Natural killer cell treated with Interleukin-12 subunit alpha and Interleukin-12 subunit beta and Interleukin-15 and Interleukin-18, amount 100 ng/mL, for 72 hours (primary cell): ENCODE results near the gene UCP2. TPM values are rescaled to one million over a fixed set of nuclear protein-coding genes. Genes with fewer than 3 reads are reported as not detected.

Experiments used
- ATAC-seq, 2 donors: fragments of 150-1000 bp; cut with Tn5 transposase in 1 of 2; sonication (Bioruptor Pico), chemical (Tn5 transposase) in 1 of 2; 2 replicates each; pipeline ENCODE4 v1.10.0; 2021
- DNase-seq: peaks from one replicate; pipeline ENCODE4 v3.0.0; 2022; ENCODE audit warnings: low spot score
- H3K27ac Mint-ChIP-seq, 2 donors: 1 replicate in 1 of 2; 2 replicates in 1 of 2; pipeline ENCODE4 v1.8.0; 2022; ENCODE audit warnings: mixed read lengths in 2 of 2, mild to moderate bottlenecking in 1 of 2, moderate library complexity in 1 of 2
- H3K27me3 Mint-ChIP-seq, 2 donors: 1 replicate in 1 of 2; 2 replicates in 1 of 2; pipeline ENCODE4 v1.8.0; 2022; ENCODE audit warnings: mixed read lengths in 2 of 2
- H3K36me3 Mint-ChIP-seq: one replicate; pipeline ENCODE4 v1.8.0; 2022; ENCODE audit warnings: mixed read lengths
- H3K4me1 Mint-ChIP-seq, 2 donors: 1 replicate in 1 of 2; 2 replicates in 1 of 2; pipeline ENCODE4 v1.8.0; 2022; ENCODE audit warnings: low read depth in 2 of 2, mixed read lengths in 2 of 2, mild to moderate bottlenecking in 1 of 2
- H3K4me3 Mint-ChIP-seq: one replicate; pipeline ENCODE4 v1.8.0; 2022; ENCODE audit warnings: mixed read lengths
- H3K9me3 Mint-ChIP-seq: 2 replicates; pipeline ENCODE4 v1.8.0; 2022; ENCODE audit warnings: mixed read lengths
- total RNA-seq, 2 donors: library from RNA; stranded (reverse); gene quantifications; one replicate each; pipeline ENCODE4 v1.2.3, GENCODE V29; 2022

UCP2 gene
- 100 to 1,000 TPM; 333 to 668 TPM for total RNA-seq

- DNase-seq, result peak; percentile 89
- Mint-ChIP-seq H3K27me3 (no peaks in the 10 kb centered on the region), H3K27ac (peak within 1 kb of the TSS; percentile 95 to 97), H3K4me3 (peak within 1 kb of the TSS; percentile 95), H3K36me3 (peaks cover 25% of the 10 kb centered on the region), H3K4me1 (peaks cover 50 to 52% of the 10 kb centered on the region in 2 donors), H3K9me3 (no peaks in the 10 kb centered on the region)
- ATAC-seq, result peak; percentile 88 to 91
Observed at GRCh38 chr11:73982595-73982989, at the start of gene UCP2. UCP2 (minus strand) TSS chr11:73982843; CDS start chr11:73978378, 4,465 bp downstream.

- DNase-seq (no peak), ATAC-seq (peak; percentile 92 to 94)
- Mint-ChIP-seq H3K9me3 (no peaks in the 10 kb centered on the region), H3K4me3 (peak overlapping the region; percentile 82), H3K4me1 (peaks cover 42% of the 10 kb centered on the region in 2 donors), H3K36me3 (peaks cover 1% of the 10 kb centered on the region), H3K27me3 (no peaks in the 10 kb centered on the region), H3K27ac (peak overlapping the region; percentile 84 to 88)
Observed at GRCh38 chr11:74030723-74031676, 48.4 kb upstream of the UCP2 start.

GRCh38 chr11:74025467-74026166, 43.0 kb upstream of the UCP2 start:
- Mint-ChIP-seq H3K27me3 (no peaks in the 10 kb centered on the region), H3K4me3 (peak overlapping the region; percentile 77), H3K9me3 (no peaks in the 10 kb centered on the region), H3K36me3 (peaks cover 13% of the 10 kb centered on the region), H3K27ac (no peak overlapping the region), H3K4me1 (peaks cover 51 to 52% of the 10 kb centered on the region in 2 donors)
- peak; percentile 66 to 72 for ATAC-seq
- DNase-seq, result no peak

- ATAC-seq (peak; percentile 70 to 71), DNase-seq (peak; percentile 77)
- Mint-ChIP-seq H3K4me3 (peak overlapping the region; percentile 80), H3K4me1 (peaks cover 43% of the 10 kb centered on the region in 2 donors), H3K36me3 (peaks cover 13% of the 10 kb centered on the region), H3K9me3 (no peaks in the 10 kb centered on the region), H3K27me3 (no peaks in the 10 kb centered on the region), H3K27ac (no peak overlapping the region)
Observed at GRCh38 chr11:74024261-74025029, 41.8 kb upstream of the UCP2 start.

- Mint-ChIP-seq H3K27ac (no peak overlapping the region), H3K9me3 (no peaks in the 10 kb centered on the region)
- no peak for ATAC-seq
Observed at GRCh38 chr11:74023276-74023675, 40.6 kb upstream of the UCP2 start.

GRCh38 chr11:74022546-74022945, 39.9 kb upstream of the UCP2 start:
- Mint-ChIP-seq H3K27me3 (no peaks in the 10 kb centered on the region), H3K27ac (no peak overlapping the region), H3K9me3 (no peaks in the 10 kb centered on the region), H3K4me1 (peaks cover 36 to 40% of the 10 kb centered on the region in 2 donors), H3K36me3 (peaks cover 13% of the 10 kb centered on the region), H3K4me3 (no peak overlapping the region)
- ATAC-seq (no peak), DNase-seq (no peak)

More at GRCh38 chr11:74023276-74023675, 40.6 kb upstream of the UCP2 start:
- DNase-seq, result no peak
- H3K4me3 Mint-ChIP-seq, result peak overlapping the region; percentile 71
- peaks cover 40 to 44% of the 10 kb centered on the region in 2 donors for H3K4me1 Mint-ChIP-seq
- H3K27me3 Mint-ChIP-seq, result no peaks in the 10 kb centered on the region
- peaks cover 13% of the 10 kb centered on the region for H3K36me3 Mint-ChIP-seq

- Mint-ChIP-seq H3K27me3 (no peaks in the 10 kb centered on the region), H3K9me3 (no peaks in the 10 kb centered on the region), H3K36me3 (peaks cover 16% of the 10 kb centered on the region), H3K4me3 (no peak overlapping the region), H3K27ac (no peak overlapping the region), H3K4me1 (peaks cover 39 to 43% of the 10 kb centered on the region in 2 donors)
- DNase-seq, result no peak
- no peak for ATAC-seq
Observed at GRCh38 chr11:74021998-74022397, 39.4 kb upstream of the UCP2 start.

- no peaks in the 10 kb centered on the region for H3K9me3 Mint-ChIP-seq
- ATAC-seq, result peak; percentile 37 to 55
Observed at GRCh38 chr11:74020539-74020938, 37.9 kb upstream of the UCP2 start.

GRCh38 chr11:74019860-74020259, 37.2 kb upstream of the UCP2 start:
- ATAC-seq (peak; percentile 84 to 87), DNase-seq (peak; percentile 73)
- Mint-ChIP-seq H3K27ac (no peak overlapping the region), H3K4me3 (no peak overlapping the region), H3K9me3 (no peaks in the 10 kb centered on the region), H3K36me3 (peaks cover 22% of the 10 kb centered on the region), H3K4me1 (peaks cover 29 to 42% of the 10 kb centered on the region in 2 donors), H3K27me3 (no peaks in the 10 kb centered on the region)

More at GRCh38 chr11:74020539-74020938, 37.9 kb upstream of the UCP2 start:
- H3K4me1 Mint-ChIP-seq, result peaks cover 33 to 42% of the 10 kb centered on the region in 2 donors
- H3K4me3 Mint-ChIP-seq, result no peak overlapping the region
- no peaks in the 10 kb centered on the region for H3K27me3 Mint-ChIP-seq
- H3K36me3 Mint-ChIP-seq, result peaks cover 23% of the 10 kb centered on the region
- no peak for DNase-seq
- H3K27ac Mint-ChIP-seq, result no peak overlapping the region

- Mint-ChIP-seq H3K4me3 (peak overlapping the region; percentile 13), H3K4me1 (peaks cover 26 to 38% of the 10 kb centered on the region in 2 donors), H3K36me3 (peaks cover 22% of the 10 kb centered on the region), H3K27ac (no peak overlapping the region), H3K9me3 (no peaks in the 10 kb centered on the region), H3K27me3 (no peaks in the 10 kb centered on the region)
- DNase-seq (no peak), ATAC-seq (no peak)
Observed at GRCh38 chr11:74019104-74019738, 36.6 kb upstream of the UCP2 start.

GRCh38 chr11:74018331-74019005, 35.8 kb upstream of the UCP2 start:
- H3K4me1 Mint-ChIP-seq, result peaks cover 20 to 31% of the 10 kb centered on the region in 2 donors

GRCh38 chr11:74017631-74018030, 35.0 kb upstream of the UCP2 start:
- Mint-ChIP-seq H3K4me3 (no peak overlapping the region), H3K27me3 (no peaks in the 10 kb centered on the region), H3K4me1 (peaks cover 14 to 26% of the 10 kb centered on the region in 2 donors), H3K9me3 (no peaks in the 10 kb centered on the region), H3K36me3 (peaks cover 16% of the 10 kb centered on the region), H3K27ac (no peak overlapping the region)
- ATAC-seq, result no peak
- no peak for DNase-seq

More at GRCh38 chr11:74018331-74019005, 35.8 kb upstream of the UCP2 start:
- peak in 1 of 2 donors; percentile 54 for ATAC-seq
- Mint-ChIP-seq H3K4me3 (peak overlapping the region; percentile 13), H3K36me3 (peaks cover 16% of the 10 kb centered on the region), H3K27me3 (no peaks in the 10 kb centered on the region), H3K27ac (no peak overlapping the region), H3K9me3 (no peaks in the 10 kb centered on the region)
- DNase-seq, result no peak
